PC-3 (cell line): ENCODE data around the gene CHRNA5. TPM values are rescaled to one million over a fixed set of nuclear protein-coding genes. Genes with fewer than 3 reads are reported as not detected.

ENCODE experiments used
- ATAC-seq: fragments of 200-7000 bp; cut with Tn5 transposase; 2 replicates; pipeline ENCODE4 v1.9.1; 2020; ENCODE audit warnings: mild to moderate bottlenecking, moderate library complexity
- BruUV-seq: library from RNA; stranded (reverse); fragments of 400-500 nt; replicated peaks from 2 replicates; lab custom pipeline; 2021; lab: Mats Ljungman, UMichigan
- CTCF ChIA-PET: fragments of 300-600 bp; sonication (Branson Sonifier 250); formaldehyde crosslinking; loops from one replicate; lab custom pipeline; 2022; ENCODE audit warnings: antibody characterized with exemption; lab: Charles Lee
- POLR2A ChIA-PET: fragments of 300-600 bp; sonication (Branson Sonifier 250); formaldehyde crosslinking; loops from one replicate; lab custom pipeline; 2022; ENCODE audit warnings: antibody characterized with exemption; ENCODE audit not compliant: unreplicated experiment; lab: Charles Lee
- DNase-seq: peaks from one replicate; pipeline ENCODE4 v3.0.0-alpha.2; 2015
- H2AFZ ChIP-seq: fragments of 300-600 bp; sonication (generic); 2 replicates; pipeline ENCODE4 v1.6.0; 2016; ENCODE audit warnings: antibody characterized with exemption, low read length
- H3F3A ChIP-seq: fragments of 300-600 bp; sonication (generic); one replicate; pipeline ENCODE4 v1.6.0; 2017; ENCODE audit warnings: antibody characterized with exemption, low read length, control low read depth, mild to moderate bottlenecking; ENCODE audit not compliant: unreplicated experiment
- H3K27ac ChIP-seq: fragments of 300-600 bp; sonication (generic); 2 replicates; pipeline ENCODE4 v1.5.1; 2016; ENCODE audit warnings: mild to moderate bottlenecking, low read length
- H3K27me3 ChIP-seq: fragments of 300-600 bp; sonication (generic); 2 replicates; pipeline ENCODE4 v1.6.1; 2016; ENCODE audit warnings: low read length, mixed read lengths
- H3K36me3 ChIP-seq: fragments of 300-600 bp; sonication (generic); 2 replicates; pipeline ENCODE4 v1.6.1; 2016; ENCODE audit warnings: low read depth, mixed run types, low read length, mixed read lengths
- H3K4me1 ChIP-seq: fragments of 300-600 bp; sonication (generic); 2 replicates; pipeline ENCODE4 v1.5.1; 2016; ENCODE audit warnings: low read length; ENCODE audit not compliant: insufficient read depth
- H3K4me2 ChIP-seq: fragments of 300-600 bp; sonication (generic); 2 replicates; pipeline ENCODE4 v1.6.0; 2016; ENCODE audit warnings: low read length
- H3K4me3 ChIP-seq: fragments of 300-600 bp; sonication (generic); 2 replicates; pipeline ENCODE4 v1.5.1; 2016; ENCODE audit warnings: mild to moderate bottlenecking, low read length, mixed read lengths
- H3K79me2 ChIP-seq: fragments of 300-600 bp; sonication (generic); 2 replicates; pipeline ENCODE4 v1.6.1; 2017; ENCODE audit warnings: low read length, mixed read lengths
- H3K9ac ChIP-seq: fragments of 300-600 bp; sonication (generic); 2 replicates; pipeline ENCODE4 v1.6.0; 2016; ENCODE audit warnings: mild to moderate bottlenecking, low read length
- H3K9me2 ChIP-seq: fragments of 300-600 bp; sonication (generic); replicated peaks from 2 replicates; pipeline ENCODE4 v1.6.1; 2016; ENCODE audit warnings: mixed run types, low read length, mixed read lengths
- H3K9me3 ChIP-seq: fragments of 300-600 bp; sonication (generic); 2 replicates; pipeline ENCODE4 v1.6.1; 2016; ENCODE audit warnings: low read length, mixed read lengths
- H4K20me1 ChIP-seq: fragments of 300-600 bp; sonication (generic); 2 replicates; pipeline ENCODE4 v1.6.1; 2016; ENCODE audit warnings: low read length, mixed read lengths
- CTCF ChIP-seq: fragments of 300-600 bp; sonication (generic); conservative IDR thresholded peaks from 2 replicates; pipeline ENCODE4 v1.5.1; 2017; ENCODE audit warnings: antibody characterized with exemption, low read depth, mild to moderate bottlenecking, low read length
- EZH2 ChIP-seq: fragments of 300-600 bp; sonication (generic); IDR thresholded peaks from one replicate; pipeline ENCODE4 v1.6.1; 2017; ENCODE audit warnings: antibody characterized with exemption, mild to moderate bottlenecking, low read length; ENCODE audit not compliant: unreplicated experiment
- EZH2phosphoT487 ChIP-seq: fragments of 300-600 bp; sonication (generic); IDR thresholded peaks from 2 replicates; pipeline ENCODE4 v1.6.1; 2018; ENCODE audit warnings: mild to moderate bottlenecking, antibody characterized with exemption, low read length, borderline replicate concordance
- intact Hi-C: fragments of 100-400 bp; cut with micrococcal nuclease; formaldehyde crosslinking; loops from 2 replicates; pipeline ENCODE4 v1.9.0; 2023
- total RNA-seq: library from RNA; depleted of rRNA; stranded (reverse); fragments of >200 nt; gene quantifications from 2 replicates; pipeline ENCODE4 v1.2.3, GENCODE V29; 2014; rRNA removed

The CHRNA5 gene
- total RNA-seq, 1 experiment from 2014 or later: 8.4 TPM

- Histone ChIP-seq H3K9me3 (no peaks in the 10 kb centered on the region), H3K9me2 (no peaks in the 10 kb centered on the region), H3K9ac (no peak overlapping the region), H3K36me3 (no peaks in the 10 kb centered on the region), H4K20me1 (no peaks in the 10 kb centered on the region), H3K4me1 (no peaks in the 10 kb centered on the region), H2AFZ (no peak overlapping the region), H3K27me3 (no peaks in the 10 kb centered on the region), H3K79me2 (no peaks in the 10 kb centered on the region), H3F3A (no peaks in the 10 kb centered on the region), H3K4me3 (no peak overlapping the region), H3K4me2 (no peak overlapping the region), H3K27ac (no peak overlapping the region)
- TF ChIP-seq EZH2 (no peak), EZH2phosphoT487 (no peak), CTCF (no peak)
- intact Hi-C loops: loop anchor here (5.0 kb wide), 1 partner anchor 65 kb away; no protein-coding TSS in a partner anchor
- BruUV-seq: no TSS peak
- ChIA-PET CTCF (no interaction called here), POLR2A (no interaction called here)
- ATAC-seq: no peak
- no peak for DNase-seq
Measured at GRCh38 chr15:78641749-78642275, 76.5 kb downstream of the CHRNA5 start.

GRCh38 chr15:78642331-78642730 lies 77.0 kb downstream of the CHRNA5 start:
- intact Hi-C loops: loop anchor here (5.0 kb wide), 1 partner anchor 65 kb away; no protein-coding TSS in a partner anchor
- Histone ChIP-seq H3K27ac (no peak overlapping the region), H2AFZ (no peak overlapping the region), H3K4me2 (no peak overlapping the region), H3K9me3 (no peaks in the 10 kb centered on the region), H3K4me3 (no peak overlapping the region), H3K9ac (no peak overlapping the region), H3K36me3 (no peaks in the 10 kb centered on the region), H3K79me2 (no peaks in the 10 kb centered on the region), H3K27me3 (no peaks in the 10 kb centered on the region), H3F3A (no peaks in the 10 kb centered on the region), H4K20me1 (no peaks in the 10 kb centered on the region), H3K4me1 (no peaks in the 10 kb centered on the region), H3K9me2 (no peaks in the 10 kb centered on the region)
- TF ChIP-seq CTCF: no peak
- TF ChIP-seq EZH2: no peak
- no peak for TF ChIP-seq EZH2phosphoT487
- CTCF ChIA-PET: no interaction called here
- POLR2A ChIA-PET: no interaction called here
- DNase-seq: no peak
- no TSS peak for BruUV-seq
- ATAC-seq: no peak

Other genes starting within 250 kb of the CHRNA5 start
- not detected in 2 replicates for gene CRABP1, start 225.2 kb upstream of the CHRNA5 start, total RNA-seq
- gene IREB2, start 127.3 kb upstream of the CHRNA5 start, total RNA-seq: 6.5 and 9.0 TPM in 2 replicates
- gene HYKK, start 57.9 kb upstream of the CHRNA5 start, total RNA-seq: 2.9 and 7.3 TPM in 2 replicates
- 198 and 245 TPM in 2 replicates for gene PSMA4, start 25.1 kb upstream of the CHRNA5 start, total RNA-seq
- not detected in 2 replicates for gene CHRNA3, start 55.5 kb downstream of the CHRNA5 start, total RNA-seq
- not detected in 2 replicates for gene CHRNB4, start 75.7 kb downstream of the CHRNA5 start, total RNA-seq
- gene ADAMTS7, start 245.9 kb downstream of the CHRNA5 start, total RNA-seq: 4.2 and 5.2 TPM in 2 replicates